Stimulated activated CD8-positive, alpha-beta memory T cell treated with anti-CD3 and anti-CD28 coated beads, Interleukin-4, amount 100 ng/mL, for 24 hours (primary cell): ENCODE results near the gene CTNNA3.

Experiments
- DNase-seq: peaks from one replicate; pipeline ENCODE4 v3.0.0-alpha.2; 2020; ENCODE audit warnings: low read depth

CTNNA3 gene

GRCh38 chr10:66805612-66806011, 890.4 kb downstream of the CTNNA3 start:
- no peak for DNase-seq

DNA sequence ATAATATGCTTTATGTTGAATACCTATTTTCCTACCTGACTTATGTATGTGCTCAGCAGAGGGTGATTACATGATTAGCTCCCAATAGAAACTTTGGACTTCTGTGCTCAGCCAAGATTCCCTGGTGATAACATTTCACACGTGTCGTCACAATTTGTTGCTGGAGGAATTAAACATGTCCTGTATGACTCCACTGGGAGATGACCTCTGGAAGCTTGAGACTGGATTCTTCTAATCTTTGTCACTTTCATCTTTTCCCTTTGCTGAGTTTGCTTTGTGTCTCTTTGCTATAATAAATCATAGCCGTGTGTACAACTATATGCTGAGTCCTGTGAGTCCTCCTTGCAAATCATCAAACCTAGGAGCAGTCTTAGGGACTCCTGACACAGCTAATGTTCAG, 891.0 kb downstream of the CTNNA3 start:
- DNase-seq: no peak

GRCh38 chr10:66803174-66803573, 892.8 kb downstream of the CTNNA3 start:
- DNase-seq: no peak

GRCh38 chr10:66799474-66799873, 896.5 kb downstream of the CTNNA3 start:
- no peak for DNase-seq

DNA sequence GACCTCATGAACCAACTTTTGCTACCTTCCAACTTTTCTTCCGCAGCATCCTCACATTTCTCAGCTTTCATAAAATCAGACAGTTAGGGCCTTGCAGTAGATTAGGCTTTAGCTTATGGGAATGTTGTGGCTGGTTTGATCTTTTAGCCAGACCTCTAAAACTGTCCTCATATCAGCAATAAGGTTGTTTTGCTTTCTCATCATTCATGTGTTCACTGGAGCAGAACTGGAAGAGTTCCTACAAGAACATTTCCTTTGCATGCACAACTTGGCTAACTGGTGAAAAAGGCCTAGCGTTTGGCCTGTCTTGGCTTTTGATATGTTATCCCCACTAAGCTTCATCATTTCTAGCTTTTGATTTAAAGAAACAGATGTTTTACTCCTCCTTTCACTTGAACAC, 900.1 kb downstream of the CTNNA3 start:
- DNase-seq: no peak

DNA sequence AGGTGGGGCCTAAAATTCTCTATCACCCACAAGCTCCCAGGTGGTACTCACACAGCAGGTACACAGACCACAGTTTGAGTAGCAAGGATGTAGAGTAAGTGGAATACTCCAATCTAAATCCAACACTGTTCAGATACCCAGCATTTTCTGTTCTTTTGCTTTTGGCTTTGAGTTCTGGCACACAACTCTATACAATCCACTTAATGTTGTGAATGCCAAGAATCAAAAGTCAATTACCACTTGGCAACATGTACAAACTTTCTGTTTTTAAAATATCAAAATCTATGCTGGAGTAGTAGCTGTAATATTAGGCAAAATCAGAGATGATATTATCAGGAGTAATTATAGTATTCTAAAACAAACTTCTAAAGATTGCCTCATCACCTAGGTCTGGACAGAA, 903.6 kb downstream of the CTNNA3 start:
- no peak for DNase-seq

GRCh38 chr10:66788178-66788987, 907.6 kb downstream of the CTNNA3 start:
- no peak for DNase-seq

DNA sequence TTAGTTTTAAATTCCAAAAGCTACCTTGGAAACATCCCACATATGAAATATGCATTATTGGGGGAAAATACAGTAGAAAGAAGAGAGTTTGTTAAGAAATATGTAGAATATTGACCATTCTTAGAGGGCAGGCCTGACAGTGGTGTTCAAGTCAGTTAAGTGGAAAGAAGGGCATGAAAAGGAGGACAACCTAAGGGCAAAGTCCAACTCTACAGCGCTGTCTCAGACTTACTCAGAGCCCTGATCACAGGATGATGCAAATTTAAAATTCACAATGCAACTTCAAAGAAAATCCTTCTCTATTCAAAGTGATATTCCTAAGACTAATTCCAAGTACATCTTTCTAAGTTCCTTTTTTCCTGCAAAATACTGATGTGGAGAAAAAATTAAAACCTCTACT, 909.3 kb downstream of the CTNNA3 start:
- DNase-seq: no peak

DNA sequence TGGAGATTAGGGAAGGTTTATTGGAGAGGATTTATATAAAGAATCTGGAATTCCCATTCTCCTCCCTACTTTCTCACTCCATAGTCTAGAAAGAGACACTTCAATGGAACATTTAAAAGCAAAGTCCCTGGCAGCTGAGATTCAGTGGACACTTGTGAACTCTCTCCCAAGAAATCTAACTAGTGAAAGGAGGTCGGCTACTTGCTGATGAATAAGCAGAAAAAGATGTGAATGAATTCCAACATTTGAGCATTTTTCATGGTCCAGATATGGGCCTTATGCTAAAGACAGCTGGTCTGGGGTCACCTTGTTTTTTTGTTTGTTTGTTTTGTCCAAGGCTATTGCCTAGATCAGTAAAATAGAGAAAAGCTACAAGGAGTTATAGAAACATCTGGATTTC, 911.2 kb downstream of the CTNNA3 start:
- DNase-seq: no peak

DNA sequence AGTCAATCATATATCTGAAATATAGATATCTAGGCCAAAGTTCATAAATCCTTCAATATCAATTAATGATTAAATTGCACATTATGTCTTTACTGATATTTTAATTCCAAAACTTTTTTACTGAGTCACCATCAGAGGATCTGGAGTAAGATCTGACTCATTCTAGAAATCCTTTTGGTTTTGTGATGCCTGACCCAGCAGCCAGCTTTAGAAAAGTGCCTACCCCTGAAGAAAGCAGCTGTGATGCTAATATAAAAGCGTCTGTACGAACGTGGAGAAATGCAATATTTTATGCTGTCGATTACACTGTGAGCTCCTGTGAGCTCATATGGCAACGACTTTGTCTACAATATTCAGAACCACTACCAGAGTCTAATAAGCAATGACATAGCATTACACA, 912.7 kb downstream of the CTNNA3 start:
- no peak for DNase-seq

DNA sequence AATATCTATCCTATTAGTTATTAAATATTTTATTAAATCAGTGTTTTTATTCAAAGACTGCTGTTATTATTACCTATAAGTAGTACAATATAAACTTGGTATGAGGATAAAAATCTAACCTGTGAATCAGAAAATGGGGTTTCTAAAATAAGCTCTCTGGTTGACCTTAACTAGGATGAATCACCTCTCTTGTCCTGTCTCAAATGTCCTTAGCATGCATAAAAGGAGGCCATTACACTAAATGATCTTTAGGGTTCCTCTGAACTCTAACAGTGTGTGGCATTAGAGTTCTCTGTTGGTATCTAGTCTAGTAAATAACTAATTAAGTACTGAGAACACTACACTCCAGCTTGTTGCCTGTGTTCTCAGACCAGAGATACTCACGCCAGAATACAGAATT, 913.2 kb downstream of the CTNNA3 start:
- DNase-seq: no peak

DNA sequence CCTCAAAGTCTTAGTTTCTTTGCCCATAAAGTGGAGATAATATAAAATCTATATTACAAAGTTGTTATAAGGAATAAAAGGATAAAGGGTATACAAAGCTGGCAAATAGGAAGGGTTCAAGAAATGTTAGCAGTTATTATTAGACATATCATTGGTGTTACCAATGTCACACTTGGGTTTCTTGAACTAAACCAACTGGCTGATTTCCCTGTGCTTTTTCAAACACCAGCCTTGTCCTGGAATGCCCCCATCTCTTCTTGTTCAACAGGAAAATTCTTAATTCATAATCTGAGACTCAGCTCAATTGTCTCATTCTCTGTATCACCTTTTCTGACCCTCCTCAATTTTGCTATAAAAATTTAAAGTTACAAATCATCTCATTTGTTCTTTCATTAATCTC, 913.9 kb downstream of the CTNNA3 start:
- DNase-seq: no peak

DNA sequence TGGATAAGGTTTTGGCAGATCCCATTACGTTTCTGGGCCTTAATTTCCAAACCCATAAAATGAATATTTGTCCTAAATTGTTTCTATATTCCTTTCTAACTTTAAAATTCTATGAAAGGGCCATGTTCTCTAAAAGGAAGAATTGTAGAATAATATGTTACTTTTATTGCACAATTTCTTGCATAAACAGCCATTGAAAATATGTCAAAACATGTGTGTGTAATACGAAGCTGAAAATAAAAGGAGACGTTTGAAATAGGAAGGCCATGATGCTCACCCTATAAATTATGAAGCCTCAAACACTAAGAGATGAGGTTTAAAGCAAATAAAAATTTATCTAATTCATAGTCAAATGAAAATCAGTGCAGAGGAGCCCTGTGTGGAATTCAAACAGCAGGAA, 915.2 kb downstream of the CTNNA3 start:
- no peak for DNase-seq

GRCh38 chr10:66778351-66778750, 917.6 kb downstream of the CTNNA3 start:
- DNase-seq: no peak

DNA sequence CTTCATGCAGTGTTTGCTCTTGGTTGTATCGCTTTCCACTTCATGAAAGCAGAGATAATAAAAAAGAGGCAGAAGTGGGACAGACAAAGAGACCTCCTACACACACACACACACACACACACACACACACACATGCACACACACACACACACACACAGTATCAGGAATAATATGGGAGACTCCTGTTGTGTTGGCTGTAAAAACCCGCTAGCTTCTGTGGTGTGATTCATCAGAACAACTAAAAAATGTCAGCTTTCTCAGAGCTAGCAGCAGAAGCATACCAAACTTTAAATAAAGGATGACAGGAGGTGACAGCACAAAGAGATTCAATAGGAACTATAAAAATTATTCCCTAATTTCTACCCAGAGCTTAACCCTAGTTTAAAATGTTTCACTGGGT, 918.3 kb downstream of the CTNNA3 start:
- DNase-seq: no peak

- DNase-seq: no peak
These were observed 922.5 kb downstream of the CTNNA3 start for GRCh38 chr10:66773472-66773817.

GRCh38 chr10:66772548-66773471, 923.2 kb downstream of the CTNNA3 start:
- DNase-seq: no peak

- no peak for DNase-seq
These were observed 928.3 kb downstream of the CTNNA3 start for GRCh38 chr10:66767707-66768106.

DNA sequence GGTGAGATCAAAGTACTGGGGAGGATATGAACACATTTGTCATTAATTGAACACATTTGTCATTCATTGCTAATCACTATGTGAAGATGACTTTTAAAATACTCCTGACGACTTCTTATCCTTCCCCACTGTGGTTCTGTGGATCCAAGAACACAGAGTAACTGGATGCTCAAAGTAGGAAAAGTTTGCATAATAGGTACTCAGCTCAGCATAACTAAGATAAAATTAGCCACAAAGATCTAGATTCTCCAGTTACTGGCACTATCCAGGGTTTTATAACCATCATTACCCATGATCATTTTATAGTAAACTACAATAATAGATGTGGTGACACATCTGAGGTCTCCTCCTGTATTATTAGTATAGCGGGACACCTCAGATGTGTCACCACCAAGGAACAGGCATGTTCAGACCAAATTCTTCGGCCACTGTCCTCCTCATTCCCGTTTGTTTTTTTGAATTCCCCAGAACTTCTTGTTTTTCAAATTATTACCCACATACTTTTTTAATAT, 933.7 kb downstream of the CTNNA3 start:
- no peak for DNase-seq

DNA sequence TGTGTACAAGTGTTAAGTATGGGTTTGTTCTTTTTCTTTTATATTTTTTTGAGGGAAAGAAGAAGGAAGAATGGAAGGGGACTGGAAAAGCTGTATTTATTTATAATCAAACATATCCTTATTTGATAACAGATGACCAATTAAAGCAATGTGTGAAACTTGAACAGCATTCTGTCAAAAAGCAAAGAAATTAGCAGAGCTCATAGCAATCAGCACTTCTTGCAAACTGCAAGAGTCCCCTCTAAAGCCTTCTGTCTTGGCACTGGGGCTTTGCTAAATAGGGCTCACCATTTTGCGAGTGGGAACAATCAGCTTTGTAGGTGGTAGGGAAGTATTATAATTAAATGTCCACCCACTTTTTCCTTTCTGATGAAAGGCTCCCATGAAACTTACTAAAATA, 935.1 kb downstream of the CTNNA3 start:
- DNase-seq: no peak

- DNase-seq: no peak
These were observed 940.5 kb downstream of the CTNNA3 start for GRCh38 chr10:66755474-66755873.

DNA sequence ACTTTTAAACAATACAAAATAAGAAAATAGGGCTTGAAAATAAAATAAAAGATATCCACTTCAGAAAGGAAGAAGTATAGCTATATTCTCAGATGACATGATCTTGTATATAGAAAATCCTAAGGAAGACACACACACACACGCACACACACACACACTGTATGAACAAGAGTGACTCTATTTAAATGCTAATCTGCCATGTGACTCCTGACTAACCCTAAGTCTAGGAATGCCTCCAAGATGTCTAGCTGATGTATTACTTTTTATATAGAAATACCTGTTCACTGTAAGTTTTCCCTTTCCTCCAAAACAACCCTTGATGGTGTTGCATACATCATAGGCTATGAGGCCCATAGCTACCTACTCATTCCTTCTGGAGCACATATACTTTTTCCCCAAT, 943.3 kb downstream of the CTNNA3 start:
- no peak for DNase-seq

GRCh38 chr10:66748217-66748616, 947.8 kb downstream of the CTNNA3 start:
- no peak for DNase-seq
